NT2/D1 (cell line): Measurements from ENCODE around the gene PSMD8.

Experiments
- SUZ12 ChIP-seq: IDR thresholded peaks from 2 replicates; pipeline ENCODE4 v1.6.1; 2011; ENCODE audit not compliant: insufficient read length, insufficient read depth; ENCODE audit errors: extremely low read depth
- YY1 ChIP-seq: IDR thresholded peaks from 2 replicates; pipeline ENCODE4 v1.6.1; 2011; ENCODE audit not compliant: insufficient read length, insufficient read depth
- ZNF274 ChIP-seq: IDR thresholded peaks from 2 replicates; pipeline ENCODE4 v1.6.1; 2011; ENCODE audit warnings: mild to moderate bottlenecking, low read depth, low read length

DNA sequence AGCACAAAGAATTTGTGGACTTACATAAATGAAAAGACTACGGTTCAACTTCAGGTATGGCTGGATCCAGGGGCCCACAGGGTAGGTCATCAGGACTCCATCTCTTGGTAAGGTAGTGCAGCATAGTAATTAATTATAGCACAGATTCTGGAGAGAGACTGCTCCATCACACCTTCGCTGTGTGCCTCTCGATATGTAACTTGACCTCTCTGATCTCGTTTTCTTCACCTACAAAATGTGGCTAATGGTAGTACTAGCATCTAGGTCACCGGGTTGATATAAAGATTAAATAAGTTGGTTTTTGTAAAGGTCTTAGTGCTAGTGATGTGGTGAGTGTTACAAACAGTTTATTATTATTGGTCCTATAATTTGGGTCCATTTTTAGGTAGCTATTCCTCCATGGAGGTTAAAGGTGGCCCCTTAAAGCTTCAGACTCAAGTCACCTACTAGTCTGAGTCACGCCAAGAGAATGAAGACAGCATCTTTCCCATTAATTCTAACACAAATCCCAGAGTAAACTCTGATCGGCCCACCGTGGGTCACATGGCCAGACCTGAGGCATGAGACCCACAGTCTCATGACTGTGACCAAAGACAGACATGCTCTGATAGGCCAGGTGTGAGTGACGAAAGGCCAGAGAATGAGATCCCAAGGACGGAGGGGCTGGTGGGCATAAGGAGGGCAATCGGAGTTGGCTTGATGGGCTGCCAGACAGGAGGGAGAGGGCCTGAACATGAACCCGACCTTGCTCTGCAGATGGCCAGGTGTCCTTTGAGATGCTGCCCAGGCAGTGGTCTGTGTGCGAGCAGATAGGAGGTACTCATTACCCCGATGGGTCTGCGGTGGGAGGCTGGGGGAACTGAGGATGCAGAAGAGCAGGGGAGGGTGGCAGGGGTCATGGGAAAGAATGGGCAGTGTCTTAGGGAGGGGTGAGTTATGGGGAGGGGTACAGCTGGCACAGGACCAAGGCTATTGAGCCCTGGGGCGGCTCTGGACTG, 18.3 kb upstream of the PSMD8 start:
- TF ChIP-seq YY1 (no peak), ZNF274 (no peak), SUZ12 (no peak)
